NCI-H2107 (cell line): ENCODE data around the gene CEP131.

ENCODE experiments used
- DNase-seq: peaks from one replicate; lab custom pipeline; 2025; lab: John Stamatoyannopoulos, UW

CEP131 gene

DNA sequence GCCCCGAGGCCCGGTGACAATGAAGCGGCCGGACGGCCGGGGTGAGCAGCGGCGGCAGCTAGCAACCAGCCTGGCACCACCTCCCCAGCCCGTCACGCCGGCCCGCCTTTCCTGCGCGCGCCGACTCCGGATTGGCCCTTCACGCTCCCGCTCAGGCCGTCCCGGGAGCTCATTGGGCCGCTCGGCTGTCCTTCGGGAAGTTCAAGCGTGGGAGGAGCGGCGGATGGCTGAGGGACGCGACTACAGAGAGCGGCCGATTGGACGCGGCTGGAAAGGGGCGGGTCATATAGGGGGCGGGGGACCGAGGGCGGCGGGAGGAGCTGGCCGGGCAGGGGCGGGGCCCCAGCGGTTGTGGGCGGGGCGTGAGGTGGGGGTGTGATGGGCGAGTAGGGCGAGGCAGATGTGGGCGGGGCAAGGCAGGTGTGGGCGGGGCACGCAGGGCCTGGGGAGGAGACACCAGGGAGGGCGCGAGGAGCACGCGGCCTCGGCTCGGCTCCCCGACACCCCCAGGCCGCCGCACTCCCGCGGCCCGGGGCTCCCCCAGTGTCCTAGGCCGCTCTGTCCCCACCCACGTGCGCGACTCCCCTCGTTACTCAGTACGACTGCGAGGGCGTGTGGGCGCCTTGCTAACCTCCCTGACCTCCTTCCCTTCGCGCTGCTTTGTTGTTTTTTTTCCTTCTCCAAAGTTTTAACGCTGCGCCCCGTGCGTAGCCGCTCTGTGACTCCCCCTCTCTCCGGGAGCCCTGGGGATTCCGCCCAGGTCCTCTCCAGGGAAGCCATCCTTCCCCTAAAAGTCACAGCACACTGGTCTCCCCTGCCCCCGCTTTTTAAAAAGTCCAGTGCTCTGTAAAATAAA, at the start of gene CEP131:
CEP131 (minus strand) TSS at position 60 of the 856 bp plus-strand sequence. CDS start 2,909 bp downstream, outside the sequence.
- peak; percentile 95 for DNase-seq

DNA sequence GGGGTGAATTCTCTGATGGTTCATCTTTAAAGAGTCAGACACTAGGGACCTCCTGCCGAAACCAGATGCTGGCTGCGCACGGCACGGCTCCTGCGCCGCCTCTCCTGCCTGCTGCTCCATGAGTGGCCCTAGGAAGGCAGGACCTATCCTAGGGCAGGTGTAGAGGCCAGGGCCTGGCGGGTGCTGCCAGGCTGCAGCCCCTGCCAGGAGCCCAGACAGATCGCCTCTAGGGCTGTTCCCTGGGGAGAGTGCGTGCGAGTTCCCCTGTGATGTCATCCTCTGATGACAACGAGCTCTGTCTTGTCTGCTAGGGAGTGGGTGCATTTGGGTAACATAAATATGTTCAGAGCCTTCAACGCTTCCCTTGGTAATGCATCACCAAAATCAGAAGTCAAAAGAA, 48.5 kb upstream of the CEP131 start:
- DNase-seq: no peak

DNA sequence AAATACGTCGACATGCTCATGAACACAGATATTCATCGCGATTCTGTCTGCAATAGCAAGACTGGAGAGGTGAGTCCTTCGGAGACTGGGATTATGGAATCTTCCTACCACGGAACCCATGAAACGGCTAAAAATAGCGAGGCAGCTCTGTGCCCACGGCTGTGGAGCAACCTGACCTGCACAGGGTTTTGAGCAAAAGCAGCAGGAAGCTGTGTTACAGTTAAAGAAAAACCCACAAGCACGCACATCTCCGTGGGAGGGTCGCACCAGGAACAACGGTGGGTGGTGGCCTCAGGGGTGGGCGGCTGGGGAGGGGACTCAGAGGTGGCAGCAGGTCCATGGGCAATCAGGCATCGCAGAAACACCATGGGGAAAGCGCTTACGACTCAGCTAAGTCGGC, 47.5 kb upstream of the CEP131 start:
- DNase-seq: no peak

DNA sequence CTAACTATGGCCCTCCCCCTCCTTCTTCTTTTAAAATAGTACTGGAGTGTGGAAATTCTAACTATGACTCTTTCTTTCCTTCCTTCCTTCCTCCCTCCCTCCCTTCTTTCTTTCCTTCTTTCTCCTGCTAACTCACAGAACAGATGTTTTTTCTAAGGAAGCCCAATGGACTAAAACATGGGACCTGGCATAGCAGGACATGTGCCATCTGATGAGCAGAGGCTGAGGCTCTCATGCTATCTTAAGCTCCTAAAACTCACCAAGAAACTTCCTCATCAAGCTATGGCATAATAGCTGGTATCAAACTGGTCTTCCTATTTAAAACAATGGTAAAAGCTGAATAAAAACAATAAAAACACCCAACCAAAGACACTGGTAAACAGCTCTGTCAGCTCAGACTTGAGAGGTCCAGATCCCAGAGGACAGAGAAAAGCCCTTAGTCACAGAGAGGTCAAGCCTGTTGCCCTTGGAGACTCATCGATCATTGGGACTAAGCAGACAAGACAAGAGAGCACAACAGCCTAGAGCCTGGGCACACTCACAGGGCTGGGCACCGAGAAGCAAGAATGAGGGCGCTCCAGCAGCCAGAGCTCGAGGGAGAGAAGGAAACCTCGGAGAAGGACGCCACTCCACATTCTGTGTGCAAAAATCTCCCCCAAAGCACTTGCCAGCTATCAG, 44.8 kb upstream of the CEP131 start:
- no peak for DNase-seq

DNA sequence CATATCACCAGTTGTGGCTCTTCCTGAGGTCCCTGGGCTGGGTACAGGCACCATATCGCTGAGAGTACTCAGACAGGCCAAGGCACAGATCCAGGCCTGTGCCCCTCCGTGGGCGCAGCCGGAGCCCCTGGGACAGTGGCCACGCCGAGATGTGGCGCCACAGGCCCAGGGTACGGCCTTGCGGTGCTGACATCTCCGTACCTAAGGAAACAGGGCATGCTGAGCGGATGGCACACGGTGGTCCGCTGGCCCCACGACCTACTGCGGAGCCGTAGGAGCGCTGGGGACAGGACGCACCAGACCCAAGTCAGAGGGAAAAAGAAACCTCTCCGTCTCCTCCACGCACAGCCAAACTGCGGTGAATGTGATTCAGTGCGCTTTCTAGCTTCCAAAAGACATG, 42.8 kb upstream of the CEP131 start:
- DNase-seq: no peak

DNA sequence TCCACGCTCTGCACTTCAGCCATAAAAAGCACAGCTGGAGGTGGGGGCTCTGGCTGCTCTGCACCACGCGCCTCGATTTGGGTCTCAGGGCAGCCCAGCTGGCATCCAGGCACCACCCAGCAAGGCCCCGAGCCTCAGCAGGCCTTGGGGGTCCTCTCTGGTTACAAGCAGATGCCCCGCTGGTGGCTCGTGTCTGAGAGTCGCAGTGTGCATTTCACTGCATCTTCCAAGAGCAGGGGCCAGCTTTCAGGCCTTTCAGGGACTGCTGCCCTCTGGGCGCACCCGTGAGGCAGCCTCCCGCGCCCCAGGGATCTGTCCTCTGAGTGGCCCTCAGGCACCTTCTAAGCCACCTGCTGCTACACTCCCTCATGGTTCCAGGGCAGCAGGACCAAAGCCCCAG, 41.9 kb upstream of the CEP131 start:
- no peak for DNase-seq

DNA sequence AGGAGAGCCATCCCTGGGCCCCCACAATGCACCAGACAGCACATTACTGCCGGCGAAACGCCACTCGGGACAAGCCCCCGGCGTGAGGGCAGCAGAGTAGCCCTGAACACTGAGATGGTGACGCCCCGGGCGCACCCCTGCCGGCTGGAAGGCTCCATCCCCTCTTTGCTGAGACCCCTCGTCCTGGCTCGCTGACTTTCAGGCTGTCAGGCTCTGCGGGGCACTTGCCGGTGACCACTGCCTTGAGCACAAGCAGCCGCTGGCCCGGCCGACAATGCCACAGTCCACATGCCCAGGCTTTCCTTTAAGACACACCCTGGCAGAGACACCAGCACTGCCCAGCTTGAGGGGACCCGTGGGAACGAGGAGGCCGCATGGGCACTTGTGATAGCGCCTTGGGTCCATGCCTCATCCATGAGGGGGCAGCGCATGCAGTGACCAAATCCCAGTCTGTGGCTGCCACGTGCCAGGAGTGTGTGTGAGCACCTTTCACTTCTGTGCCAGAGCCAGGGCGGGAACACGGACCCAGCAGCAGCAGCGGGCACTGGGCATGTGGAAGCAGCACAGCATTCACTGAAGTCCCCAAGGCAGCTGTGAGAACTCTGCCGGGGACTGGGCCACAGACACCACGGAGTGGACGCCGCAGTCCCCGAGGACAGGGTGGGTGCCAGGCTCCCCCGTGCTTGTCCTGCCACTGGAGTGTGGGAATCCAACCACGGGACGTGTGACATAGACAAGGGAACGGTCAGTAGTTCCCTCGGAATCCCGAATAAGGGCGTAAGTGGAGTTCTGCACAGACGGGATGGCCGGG, 40.8 kb upstream of the CEP131 start:
- DNase-seq: no peak

DNA sequence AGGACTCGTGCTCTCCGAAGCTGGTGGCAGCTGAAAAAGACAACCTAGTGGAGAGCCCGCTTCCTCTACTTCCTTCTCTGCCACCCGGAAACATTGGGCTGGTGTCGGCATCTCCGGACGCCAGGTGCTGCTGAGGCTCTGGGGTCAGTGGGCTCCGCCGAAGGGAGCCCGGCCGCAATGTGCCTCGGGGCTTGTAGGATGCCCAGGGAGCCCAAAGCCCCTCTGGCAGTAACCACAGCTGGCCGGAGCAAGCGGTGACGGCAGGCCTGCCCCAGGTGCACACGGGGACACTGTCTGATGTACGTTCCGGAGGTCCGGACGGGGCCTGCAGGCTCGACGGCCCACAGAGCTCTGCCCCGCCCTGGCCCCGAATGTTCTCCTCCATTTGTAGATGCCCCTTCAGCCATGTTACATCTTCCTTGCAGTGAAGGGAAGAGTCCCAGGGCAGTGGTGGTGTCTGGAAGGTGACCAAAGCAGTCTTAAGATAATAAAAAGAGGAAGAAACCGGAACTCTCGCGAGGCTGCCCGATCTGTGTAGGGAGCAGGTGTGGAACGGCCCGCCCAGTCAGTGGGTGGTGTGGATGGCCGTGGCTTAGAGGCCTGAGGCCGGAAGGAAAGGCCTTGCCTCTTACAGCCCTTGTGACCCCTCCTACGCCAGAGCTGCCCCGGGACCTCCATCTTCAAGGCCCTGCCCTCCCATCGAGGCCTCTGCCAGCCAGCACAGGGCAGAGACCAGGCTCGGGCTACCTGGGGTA, 39.0 kb upstream of the CEP131 start:
- DNase-seq: no peak

DNA sequence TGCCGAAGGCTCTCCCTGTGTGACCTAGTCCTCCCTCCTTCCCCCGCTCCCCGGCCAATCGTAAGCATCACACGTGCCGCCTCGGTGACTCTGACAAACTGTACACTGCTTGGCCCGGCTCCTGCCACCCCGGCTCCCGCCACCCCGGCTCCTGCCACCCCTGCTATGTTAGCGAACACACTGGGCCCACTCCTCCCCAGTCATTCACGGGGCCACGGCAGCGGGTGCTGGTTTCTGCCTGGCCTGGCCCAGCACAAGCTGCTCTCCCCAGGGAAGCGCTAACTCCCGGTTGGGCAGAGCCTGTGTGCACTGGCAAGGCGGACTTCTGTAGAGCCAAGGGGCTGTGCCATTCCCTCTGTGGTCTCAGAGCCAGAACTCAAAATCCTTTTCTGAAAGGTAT, 38.3 kb upstream of the CEP131 start:
- no peak for DNase-seq

DNA sequence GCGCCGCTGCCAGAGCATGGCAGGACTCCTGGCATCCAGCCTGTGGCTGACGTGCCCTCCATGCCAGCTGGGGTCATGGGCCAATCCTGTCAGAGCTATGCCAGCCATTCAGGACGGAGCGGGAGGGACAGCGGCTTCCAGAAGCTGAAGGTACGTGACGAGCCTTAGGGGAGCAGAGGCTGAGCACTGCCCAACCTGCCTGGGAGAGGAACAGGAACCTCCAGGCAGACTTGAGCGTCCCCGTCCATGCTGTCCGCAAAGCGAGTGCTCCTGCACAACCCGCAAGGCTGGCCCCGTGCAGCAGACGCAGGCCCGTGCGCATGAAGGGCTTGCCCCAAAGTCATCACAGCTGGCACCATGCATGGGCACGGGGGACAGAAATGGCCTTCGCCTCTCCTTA, 37.9 kb upstream of the CEP131 start:
- no peak for DNase-seq

DNA sequence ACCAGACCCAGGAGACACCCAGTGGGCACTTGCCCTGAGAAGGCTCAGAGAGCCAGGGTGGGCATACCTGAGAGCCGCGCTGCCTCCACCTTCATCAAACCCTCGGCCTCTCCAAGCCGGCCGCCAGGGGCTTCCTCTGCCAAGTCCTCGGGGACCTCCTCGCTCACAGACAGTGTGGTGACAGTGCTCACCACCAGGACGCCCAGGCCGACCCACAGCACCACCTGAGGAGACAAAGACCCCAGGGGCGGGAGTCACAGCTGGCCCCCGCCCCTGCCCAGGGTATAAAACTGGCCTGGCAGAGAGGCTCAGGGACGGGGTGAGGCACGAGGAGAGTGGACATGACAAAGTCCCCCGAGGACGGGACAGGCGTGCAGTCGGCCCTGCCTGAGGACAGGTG, 37.4 kb upstream of the CEP131 start:
- no peak for DNase-seq

DNA sequence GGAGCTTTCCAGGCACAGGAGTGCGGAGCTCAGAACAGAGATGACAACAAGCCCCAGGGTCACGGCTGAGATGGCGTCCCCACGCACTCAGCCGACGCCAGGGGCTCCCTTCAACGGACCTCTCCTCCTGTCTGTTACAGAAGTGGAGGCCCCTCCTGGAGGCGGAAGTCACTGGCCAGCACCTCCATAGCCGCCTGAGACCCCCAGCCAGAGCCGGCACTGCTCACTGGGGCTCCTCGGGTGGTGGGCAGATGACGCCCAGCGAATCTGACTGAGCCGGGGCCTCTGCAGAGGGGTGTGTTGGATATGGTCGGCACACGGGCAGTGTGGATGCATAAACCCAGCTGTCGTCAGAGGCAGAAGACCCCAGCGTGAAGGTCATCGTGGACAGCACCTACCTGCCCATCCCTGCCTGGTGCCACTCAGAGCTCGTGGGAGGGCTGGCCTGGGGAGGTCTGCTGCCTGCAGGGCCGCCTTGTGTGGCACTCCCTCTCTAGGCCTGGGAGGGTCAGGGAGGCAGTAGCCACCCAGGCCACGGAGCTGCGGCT, 36.4 kb upstream of the CEP131 start:
- DNase-seq: no peak

DNA sequence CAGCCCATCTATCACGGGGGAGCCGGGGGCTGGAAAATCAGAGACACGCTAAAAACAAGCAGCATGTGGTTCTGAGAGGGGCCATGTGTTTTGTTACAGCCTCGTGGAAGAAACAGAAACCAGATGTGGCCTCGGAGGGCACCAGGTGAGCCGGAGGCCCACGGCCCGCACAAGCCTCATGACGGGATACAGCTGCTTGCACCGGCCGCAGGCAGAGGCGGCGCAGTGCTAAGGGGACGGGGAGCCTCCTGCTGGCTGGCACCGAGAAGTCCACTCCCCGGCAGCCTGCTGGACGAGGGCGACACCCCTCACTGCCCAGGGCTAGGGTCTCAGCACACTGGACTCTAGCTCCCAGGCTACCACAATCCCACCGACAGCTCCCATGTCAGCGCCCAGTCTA, 35.5 kb upstream of the CEP131 start:
- DNase-seq: no peak

DNA sequence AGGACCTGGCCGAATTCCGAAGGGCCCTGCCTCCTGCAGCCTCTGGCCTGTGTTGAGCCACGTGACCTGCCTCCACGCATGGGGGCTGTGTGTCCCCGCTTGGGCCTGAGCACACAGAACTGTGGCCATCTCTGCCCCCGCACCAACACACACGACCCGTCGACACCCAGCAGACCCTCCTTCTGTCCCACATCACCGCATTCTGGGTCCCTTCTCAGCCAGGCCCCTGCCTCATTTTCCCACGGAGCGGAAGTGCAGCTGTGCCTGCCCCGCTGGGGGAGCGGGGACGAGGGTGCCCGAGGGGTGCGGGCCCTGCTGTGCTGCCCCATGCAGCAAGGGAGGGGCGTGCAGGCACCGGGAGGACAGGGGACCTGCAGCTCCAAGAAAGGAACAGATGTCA, 34.8 kb upstream of the CEP131 start:
- no peak for DNase-seq

DNA sequence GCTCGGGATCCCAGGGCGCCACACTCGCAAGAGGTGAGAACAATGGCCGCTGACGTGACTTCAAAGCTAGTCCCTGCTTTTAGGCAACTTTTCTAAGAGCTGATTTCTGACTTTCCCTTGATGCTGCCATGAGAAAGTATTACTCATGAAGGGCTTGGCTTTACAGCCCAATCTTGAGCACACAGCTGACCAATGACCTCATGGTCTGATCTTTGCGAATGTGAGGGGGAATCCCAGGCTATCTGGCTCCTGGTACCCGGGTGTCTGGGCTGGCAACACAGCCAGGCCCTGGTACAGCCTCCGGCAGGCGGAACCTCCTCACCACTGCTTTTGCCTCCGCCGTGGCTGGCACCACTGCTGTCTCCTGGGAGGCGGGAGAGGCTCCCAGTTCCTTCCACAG, 33.9 kb upstream of the CEP131 start:
- DNase-seq: no peak

DNA sequence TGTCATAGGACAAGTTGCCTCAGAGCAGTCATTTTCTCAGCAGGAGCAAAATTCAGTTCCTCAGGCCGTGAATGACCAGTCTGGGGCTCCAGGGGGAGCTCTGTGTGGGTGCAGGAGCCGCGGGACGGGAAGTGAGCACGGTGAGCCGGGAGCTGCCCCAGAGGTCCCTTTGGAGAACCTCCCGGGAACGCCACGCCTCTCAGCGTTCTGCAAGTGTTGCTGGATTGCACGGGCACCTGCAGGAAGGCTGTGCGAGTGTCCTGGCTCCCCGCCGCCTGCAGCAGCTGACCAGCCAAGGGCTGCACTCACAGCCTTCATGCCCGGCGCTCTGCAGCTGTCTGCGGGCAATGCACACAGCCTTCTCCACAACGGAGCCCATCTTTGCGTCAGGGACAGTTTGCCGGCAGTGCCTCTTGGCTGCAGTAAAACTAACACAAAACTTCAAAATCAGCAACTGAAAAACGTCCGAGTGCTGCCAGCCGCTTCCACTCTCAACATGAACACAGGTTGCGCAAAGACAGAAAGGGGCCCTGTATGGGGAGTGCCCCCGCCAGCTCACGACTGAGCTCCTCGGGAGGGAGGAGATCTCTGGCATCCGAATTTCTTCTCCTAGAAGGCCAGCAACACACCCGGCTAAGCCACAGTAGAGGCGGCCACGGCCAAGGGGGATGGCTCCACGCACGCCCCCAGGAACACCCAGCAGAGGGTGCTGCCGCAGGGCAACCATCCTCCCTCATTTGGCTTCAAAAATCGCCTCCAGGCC, 32.4 kb upstream of the CEP131 start:
- peak; percentile 68 for DNase-seq

DNA sequence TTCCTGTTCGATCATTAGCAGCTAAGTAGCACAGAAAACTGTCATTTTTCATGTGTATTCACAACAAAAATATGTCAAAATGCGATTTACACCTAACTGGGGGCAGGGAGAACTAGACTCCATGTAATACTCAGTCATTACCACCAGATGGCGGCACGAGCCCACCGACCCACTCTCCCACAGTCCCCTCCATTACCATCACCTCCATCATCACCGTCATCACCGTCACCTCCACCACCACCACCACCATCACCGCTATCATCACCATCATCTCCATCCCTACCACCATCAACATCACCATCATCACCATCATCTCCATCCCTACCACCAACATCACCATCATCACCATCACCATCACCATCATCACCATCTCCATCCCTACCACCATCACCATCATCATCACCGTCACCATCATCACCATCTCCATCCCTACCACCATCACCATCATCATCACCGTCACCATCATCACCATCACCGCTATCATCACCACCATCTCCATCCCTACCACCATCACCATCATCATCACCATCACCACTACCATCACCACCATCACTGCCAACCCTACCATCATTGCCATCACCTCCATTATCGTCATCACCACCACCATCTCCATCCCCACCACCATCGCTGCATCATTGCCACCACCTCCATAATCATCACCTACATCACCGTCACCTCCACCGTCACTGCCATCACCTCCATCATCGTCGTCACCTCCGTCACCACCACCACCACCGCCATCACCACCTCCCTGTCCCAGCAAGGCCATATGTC, 30.8 kb upstream of the CEP131 start:
- DNase-seq: no peak

DNA sequence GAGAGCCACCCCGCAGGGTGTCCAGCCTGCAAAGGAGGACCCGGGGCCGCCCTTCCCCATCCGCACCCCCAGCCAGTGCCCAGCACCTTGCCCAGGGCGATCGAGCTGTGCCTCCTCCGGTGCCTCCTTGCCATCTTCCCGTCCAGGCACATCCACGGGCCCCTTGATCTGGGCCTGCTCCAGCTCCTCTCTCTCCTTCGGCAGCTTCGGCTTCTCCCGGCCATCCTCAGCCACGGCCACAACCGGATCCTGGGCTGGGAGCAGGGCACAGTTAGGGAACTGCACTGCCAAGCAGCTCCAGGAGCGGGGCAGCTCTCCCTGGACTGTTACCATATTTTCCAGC, 30.2 kb upstream of the CEP131 start:
- DNase-seq: no peak

DNA sequence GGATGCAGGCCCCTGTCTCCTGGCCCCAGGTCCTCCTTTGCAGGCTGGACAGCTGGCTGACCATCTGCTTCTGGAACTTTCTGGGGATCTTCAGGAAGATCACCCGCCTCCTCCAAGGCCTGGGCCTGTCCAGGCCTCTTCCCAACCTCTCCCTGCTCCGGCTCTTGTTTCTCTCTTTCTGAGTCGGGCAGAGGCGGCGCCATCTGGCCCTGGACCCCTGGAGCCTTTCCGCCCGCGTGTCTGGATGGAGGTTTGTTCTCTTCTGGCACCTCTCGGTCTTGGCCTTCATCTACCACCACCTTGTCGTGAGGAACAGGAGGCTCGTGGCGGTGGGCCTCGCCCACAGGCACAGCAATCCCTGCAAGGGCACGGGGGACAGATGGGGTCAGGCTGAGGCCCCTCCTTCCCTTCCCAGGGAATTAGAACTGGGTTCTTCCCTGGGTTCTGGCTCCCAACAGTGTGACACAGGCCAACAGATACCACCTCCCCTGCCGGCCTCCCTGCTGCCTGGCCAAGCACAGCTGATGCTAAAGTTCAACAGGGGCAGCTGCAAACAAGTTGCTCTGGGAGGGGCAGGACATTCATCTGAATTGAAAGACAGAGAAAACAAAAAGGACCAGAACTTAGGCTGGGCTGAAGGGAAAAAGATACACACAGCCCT, 29.7 kb upstream of the CEP131 start:
- no peak for DNase-seq
